ENCODE results near the gene USP27X. TPM values are rescaled to one million over a fixed set of nuclear protein-coding genes. Genes with fewer than 3 reads are reported as not detected.

Gene USP27X
- total RNA-seq, 2 donors from 2014 or later: 1.0 to 2.4 TPM

- Histone ChIP-seq H3K36me3 (no peaks in the 10 kb centered on the region), H3K4me1 (peaks cover 0 to 10% of the 10 kb centered on the region in 2 donors)
- no peak for DNase-seq (ENCODE audit: low spot score)
These were observed 36.3 kb downstream of the USP27X start for GRCh38 chrX:49915361-49916222.

GRCh38 chrX:49919617-49920016 is 40.3 kb downstream of the USP27X start:
- DNase-seq (ENCODE audit: low spot score): peak; percentile 71
- peak; percentile 79 to 86 for TF ChIP-seq CTCF (IDR thresholded peaks at IDR 0.05)
- Histone ChIP-seq H3K27me3 (no peaks in the 10 kb centered on the region), H3K36me3 (no peaks in the 10 kb centered on the region), H3K4me1 (peaks cover 0 to 10% of the 10 kb centered on the region in 2 donors), H3K9me3 (no peaks in the 10 kb centered on the region), H3K27ac (peak overlapping the region in 1 of 2 donors; percentile 29), H3K4me3 (no peak overlapping the region)

More at GRCh38 chrX:49915361-49916222, 36.3 kb downstream of the USP27X start:
- Histone ChIP-seq H3K4me3 (no peak overlapping the region), H3K9me3 (no peaks in the 10 kb centered on the region), H3K27ac (no peak overlapping the region), H3K27me3 (no peaks in the 10 kb centered on the region)
- TF ChIP-seq CTCF (IDR thresholded peaks at IDR 0.05): peak; percentile 80 to 89

GRCh38 chrX:49921109-49921508 is 41.8 kb downstream of the USP27X start:
- H3K27ac ChIP-seq: no peak overlapping the region
- no peaks in the 10 kb centered on the region for H3K36me3 ChIP-seq
- TF ChIP-seq CTCF (IDR thresholded peaks at IDR 0.05): no peak

GRCh38 chrX:49922291-49923241 is 43.3 kb downstream of the USP27X start, which contains the start of gene CLCN5:
Gene CLCN5 (plus strand): TSS chrX:49922596. CDS start chrX:49925299, 2,703 bp downstream.
- no peaks in the 10 kb centered on the region for H3K27me3 ChIP-seq

More at GRCh38 chrX:49921109-49921508, 41.8 kb downstream of the USP27X start:
- Histone ChIP-seq H3K4me3 (no peak overlapping the region), H3K4me1 (peaks cover 0 to 10% of the 10 kb centered on the region in 2 donors), H3K27me3 (no peaks in the 10 kb centered on the region), H3K9me3 (no peaks in the 10 kb centered on the region)
- no peak for DNase-seq (ENCODE audit: low spot score)

More at GRCh38 chrX:49922291-49923241, 43.3 kb downstream of the USP27X start, which contains the start of gene CLCN5:
- DNase-seq (ENCODE audit: low spot score): peak; percentile 95
- Histone ChIP-seq H3K4me3 (peak within 1 kb of the TSS; percentile 65 to 71), H3K36me3 (no peaks in the 10 kb centered on the region), H3K27ac (peak within 1 kb of the TSS; percentile 85 to 88), H3K9me3 (no peaks in the 10 kb centered on the region), H3K4me1 (peaks cover 0 to 10% of the 10 kb centered on the region in 2 donors)
- no peak for TF ChIP-seq CTCF (IDR thresholded peaks at IDR 0.05)

Measured in right atrium auricular region (tissue), 2 donors.